WI38 (cell line): ENCODE data around the gene KIF14.

Source experiments
- H3K4me3 ChIP-seq: 2 replicates; pipeline ENCODE4 v1.5.1; 2011; ENCODE audit warnings: low read depth, mild to moderate bottlenecking, control low read depth, low read length
- CTCF ChIP-seq: IDR thresholded peaks from 2 replicates; pipeline ENCODE4 v1.5.1; 2012; ENCODE audit warnings: low read depth, mild to moderate bottlenecking, control low read depth, low read length

KIF14 gene

GRCh38 chr1:200644021-200644420, 23.5 kb upstream of the KIF14 start:
- TF ChIP-seq CTCF: no peak
- H3K4me3 ChIP-seq: no peak overlapping the region

- no peak for TF ChIP-seq CTCF
These were observed 21.9 kb upstream of the KIF14 start for GRCh38 chr1:200642481-200642880.

GRCh38 chr1:200640963-200641401, 20.4 kb upstream of the KIF14 start:
- no peak for TF ChIP-seq CTCF
- no peak overlapping the region for H3K4me3 ChIP-seq

More at GRCh38 chr1:200642481-200642880, 21.9 kb upstream of the KIF14 start:
- no peak overlapping the region for H3K4me3 ChIP-seq

GRCh38 chr1:200640373-200640962, 19.9 kb upstream of the KIF14 start:
- H3K4me3 ChIP-seq: no peak overlapping the region
- no peak for TF ChIP-seq CTCF

- TF ChIP-seq CTCF: no peak
- H3K4me3 ChIP-seq: no peak overlapping the region
These were observed 17.5 kb upstream of the KIF14 start for GRCh38 chr1:200638073-200638472.

- H3K4me3 ChIP-seq: no peak overlapping the region
- TF ChIP-seq CTCF: no peak
These were observed 16.1 kb upstream of the KIF14 start for GRCh38 chr1:200636681-200637080.

GRCh38 chr1:200634261-200635122, 13.9 kb upstream of the KIF14 start:
- no peak overlapping the region for H3K4me3 ChIP-seq
- TF ChIP-seq CTCF: 0 out of 2 replicates have a peak, but pooled peaks have one; percentile 6
